Activated CD8-positive, alpha-beta T cell treated with anti-CD3 and anti-CD28 coated beads, Interleukin-2, amount 10 ng/mL, durations not matched to agents 7 days and 5 days (primary cell): ENCODE results near the gene HADH. TPM values are rescaled to one million over a fixed set of nuclear protein-coding genes. Genes with fewer than 3 reads are reported as not detected.

Experiments used
- ATAC-seq: fragments of 150-1000 bp; cut with Tn5 transposase; one replicate; pipeline ENCODE4 v1.10.0; 2021; ENCODE audit warnings: moderate library complexity
- CTCF ChIA-PET: fragments of 350-600 bp; sonication (Branson Sonifier 250); formaldehyde crosslinking; loops from one replicate; lab custom pipeline; 2021; ENCODE audit warnings: antibody characterized with exemption; lab: Charles Lee
- POLR2A ChIA-PET: fragments of 350-600 bp; sonication (Branson Sonifier 250); formaldehyde crosslinking; loops from one replicate; lab custom pipeline; 2021; ENCODE audit warnings: antibody characterized with exemption; lab: Charles Lee
- DNase-seq: peaks from one replicate; pipeline ENCODE4 v3.0.0-alpha.2; 2020
- H3K27ac Mint-ChIP-seq: one replicate; pipeline ENCODE4 v1.8.0; 2021; ENCODE audit warnings: mild to moderate bottlenecking, mixed read lengths
- H3K27me3 Mint-ChIP-seq: one replicate; pipeline ENCODE4 v1.8.0; 2021; ENCODE audit warnings: low read depth, mixed read lengths
- H3K36me3 Mint-ChIP-seq: one replicate; pipeline ENCODE4 v1.8.0; 2021; ENCODE audit warnings: low read depth, mixed read lengths
- H3K4me1 Mint-ChIP-seq: one replicate; pipeline ENCODE4 v1.8.0; 2021; ENCODE audit warnings: low read depth, mixed read lengths
- H3K4me3 Mint-ChIP-seq: one replicate; pipeline ENCODE4 v1.8.0; 2021; ENCODE audit warnings: mild to moderate bottlenecking, mixed read lengths
- H3K9me3 Mint-ChIP-seq: one replicate; pipeline ENCODE4 v1.8.0; 2022; ENCODE audit warnings: mixed read lengths; ENCODE audit not compliant: insufficient read depth
- total RNA-seq, 2 experiments: library from RNA; stranded (reverse); gene quantifications; one replicate each; pipeline ENCODE4 v1.2.3, GENCODE V29; 2021

HADH gene
- total RNA-seq, 2 experiments from 2014 or later = 52.8 to 53.7 TPM

DNA sequence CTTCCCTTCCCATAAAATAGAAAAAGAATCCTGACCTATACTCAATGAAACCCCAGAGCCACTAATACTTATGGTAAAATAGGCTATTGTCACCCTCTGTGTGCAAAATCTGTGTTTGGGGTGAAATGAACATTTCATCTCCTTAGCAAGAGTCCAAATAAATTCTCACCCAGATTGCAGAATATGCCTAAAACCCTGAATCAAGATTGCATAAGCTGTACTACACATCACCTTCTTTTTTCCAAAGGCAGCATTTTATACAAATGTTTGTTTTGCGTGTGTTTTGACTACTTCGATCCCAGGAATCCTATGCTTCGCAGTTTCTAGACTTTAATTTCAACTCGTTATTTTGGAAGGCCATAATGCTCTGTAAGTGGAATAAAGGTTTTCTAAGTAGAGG lies 12.2 kb upstream of the HADH start:
- H3K4me1 Mint-ChIP-seq = peaks cover 8% of the 10 kb centered on the region
- H3K9me3 Mint-ChIP-seq = peaks cover 5% of the 10 kb centered on the region
- ChIA-PET POLR2A (no interaction called here), CTCF (no interaction called here)
- DNase-seq (no peak), ATAC-seq (no peak)
- H3K4me3 Mint-ChIP-seq = no peak overlapping the region
- no peak overlapping the region for H3K27ac Mint-ChIP-seq
- peaks cover 4% of the 10 kb centered on the region for H3K36me3 Mint-ChIP-seq
- peaks cover 8% of the 10 kb centered on the region for H3K27me3 Mint-ChIP-seq

DNA sequence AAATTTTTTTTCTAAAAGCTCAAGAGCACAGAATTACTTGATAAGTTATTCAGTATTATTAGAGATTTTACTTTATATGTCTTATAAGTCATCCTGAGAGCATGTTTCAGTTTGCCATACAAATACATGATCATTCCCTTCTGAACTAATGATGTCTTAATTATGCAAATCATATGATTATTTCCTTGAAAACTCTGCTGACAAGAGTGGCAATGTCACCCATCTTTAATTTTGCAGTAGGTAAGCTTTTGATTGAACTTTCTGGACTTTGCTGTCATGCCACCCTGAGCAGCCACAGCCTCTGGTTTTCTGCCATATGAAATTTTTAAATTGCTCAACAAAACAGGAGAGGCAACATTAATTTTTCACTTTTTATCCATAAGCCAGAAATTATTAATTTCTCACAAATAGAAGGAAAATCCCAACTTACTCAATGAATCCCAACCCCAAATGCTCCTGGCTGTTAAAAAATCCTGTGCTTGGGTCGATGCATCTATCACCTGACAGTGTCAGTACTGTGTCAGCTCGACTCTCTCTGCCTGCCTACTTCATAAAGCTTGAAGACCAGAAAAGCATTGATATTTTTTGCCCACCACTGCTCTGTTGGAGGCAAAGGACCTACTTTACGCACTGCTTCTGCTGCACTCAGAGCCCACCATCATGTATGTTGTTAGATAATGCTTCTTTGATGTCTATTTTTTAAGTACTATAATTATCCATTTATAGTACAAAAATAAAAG lies 11.6 kb upstream of the HADH start:
- Mint-ChIP-seq H3K27ac (no peak overlapping the region), H3K4me1 (peaks cover 8% of the 10 kb centered on the region), H3K36me3 (peaks cover 4% of the 10 kb centered on the region), H3K4me3 (no peak overlapping the region), H3K27me3 (peaks cover 2% of the 10 kb centered on the region), H3K9me3 (peaks cover 5% of the 10 kb centered on the region)
- ChIA-PET CTCF (no interaction called here), POLR2A (interaction anchor here (0.6 kb wide), 1 partner anchor 87 kb away, joined by 3 read pairs; no protein-coding TSS in a partner anchor)
- ATAC-seq (no peak), DNase-seq (no peak)

DNA sequence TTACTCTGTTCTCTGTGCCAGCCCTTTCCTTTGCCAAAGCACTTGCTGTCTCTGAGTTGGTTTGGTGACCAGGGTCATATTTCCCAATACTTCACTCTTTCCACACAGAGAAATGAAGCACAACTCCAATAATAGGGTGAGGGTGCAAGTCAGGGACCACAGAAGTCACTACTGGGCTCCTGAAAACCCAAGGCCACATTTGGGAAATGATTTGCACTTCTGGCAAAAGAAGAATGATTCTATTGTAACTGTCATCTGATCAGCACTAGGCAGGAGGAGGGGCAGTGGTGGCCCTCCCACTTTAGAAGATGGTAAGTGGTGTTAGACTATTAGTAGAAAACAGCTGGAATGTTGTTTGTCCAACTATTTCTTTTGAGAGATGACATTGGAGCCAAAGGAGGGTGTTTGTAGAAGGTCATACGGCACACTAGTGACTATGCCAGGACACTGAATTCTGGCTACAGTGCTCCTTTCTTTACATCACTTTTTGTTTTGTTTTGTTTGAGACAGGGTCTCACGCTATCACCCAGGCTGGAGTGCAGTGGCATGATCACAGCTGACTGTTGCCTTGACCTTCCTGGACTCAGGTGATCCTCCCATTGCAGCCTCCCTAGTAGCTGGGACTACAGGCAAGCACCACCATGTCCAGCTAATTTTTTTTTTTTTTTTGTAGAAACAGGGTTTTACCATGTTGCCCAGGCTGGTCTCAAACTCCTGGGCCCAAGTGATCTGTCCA lies 10.8 kb upstream of the HADH start:
- POLR2A ChIA-PET = no interaction called here
- no peak for DNase-seq
- H3K27ac Mint-ChIP-seq = no peak overlapping the region
- H3K36me3 Mint-ChIP-seq = peaks cover 4% of the 10 kb centered on the region
- H3K9me3 Mint-ChIP-seq = peaks cover 5% of the 10 kb centered on the region
- ATAC-seq = no peak
- CTCF ChIA-PET = no interaction called here
- peaks cover 8% of the 10 kb centered on the region for H3K4me1 Mint-ChIP-seq
- H3K4me3 Mint-ChIP-seq = no peak overlapping the region
- no peaks in the 10 kb centered on the region for H3K27me3 Mint-ChIP-seq

DNA sequence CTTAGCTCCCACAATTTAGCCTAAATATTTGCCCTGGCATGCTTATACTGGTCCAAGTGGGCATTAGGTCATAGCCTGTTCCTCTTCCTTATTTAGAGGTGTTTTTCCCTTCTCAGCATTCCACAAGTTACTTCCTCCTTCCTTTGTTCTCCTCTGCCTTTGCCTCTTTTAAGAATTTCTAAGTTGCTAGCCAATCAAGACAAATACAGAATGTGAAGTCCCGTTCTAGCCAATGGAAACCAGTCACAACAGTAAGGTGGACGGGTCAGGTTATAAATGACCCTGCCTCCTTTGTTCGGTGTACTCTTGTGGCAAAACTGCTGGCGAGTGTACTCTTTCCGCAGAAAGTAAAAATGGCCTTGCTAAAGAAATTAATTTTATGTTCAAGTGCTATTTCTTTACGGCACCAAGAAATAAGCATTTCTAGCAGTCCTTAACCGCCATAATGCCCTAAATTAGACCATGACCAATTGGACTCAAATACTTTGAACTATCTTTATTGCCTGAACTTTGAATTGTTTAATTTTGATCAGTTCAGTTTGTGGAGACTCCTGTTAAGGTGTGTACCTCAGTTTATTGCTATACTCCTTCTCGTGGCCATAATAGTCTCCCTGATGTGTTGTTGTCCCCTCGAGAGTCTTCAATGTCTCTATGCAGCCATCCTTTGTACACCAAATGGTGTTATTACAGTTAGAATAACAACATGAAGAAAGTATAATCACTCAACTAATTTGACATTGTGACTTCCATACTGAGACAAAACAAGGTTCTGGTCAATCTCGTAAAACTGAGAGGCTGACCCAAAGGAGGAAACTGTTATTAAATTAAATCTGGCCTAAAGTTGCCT lies 1.6 kb upstream of the HADH start:
- Mint-ChIP-seq H3K9me3 (no peaks in the 10 kb centered on the region), H3K4me3 (no peak overlapping the region), H3K27me3 (no peaks in the 10 kb centered on the region), H3K36me3 (peaks cover 17% of the 10 kb centered on the region), H3K27ac (no peak overlapping the region), H3K4me1 (peaks cover 34% of the 10 kb centered on the region)
- POLR2A ChIA-PET = no interaction called here
- CTCF ChIA-PET = no interaction called here
- no peak for DNase-seq
- ATAC-seq = no peak

DNA sequence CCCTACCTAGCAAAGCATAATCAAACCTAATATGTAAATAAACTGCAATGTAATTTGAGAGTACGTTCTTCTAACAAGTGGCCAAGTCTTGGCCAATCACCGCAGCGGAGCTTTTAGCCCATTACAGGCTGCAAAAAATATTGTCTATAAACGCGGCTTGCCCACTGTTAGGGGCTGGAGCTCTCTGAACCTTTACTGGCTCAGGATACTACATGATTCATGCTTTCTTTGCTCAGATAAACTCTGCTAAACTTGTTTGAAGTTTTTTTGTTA lies 990 bp upstream of the HADH start:
- DNase-seq (no peak), ATAC-seq (no peak)
- peaks cover 18% of the 10 kb centered on the region for H3K36me3 Mint-ChIP-seq
- ChIA-PET CTCF (no interaction called here), POLR2A (no interaction called here)
- peaks cover 37% of the 10 kb centered on the region for H3K4me1 Mint-ChIP-seq
- H3K27ac Mint-ChIP-seq = no peak overlapping the region
- no peaks in the 10 kb centered on the region for H3K9me3 Mint-ChIP-seq
- no peaks in the 10 kb centered on the region for H3K27me3 Mint-ChIP-seq
- H3K4me3 Mint-ChIP-seq = no peak overlapping the region

DNA sequence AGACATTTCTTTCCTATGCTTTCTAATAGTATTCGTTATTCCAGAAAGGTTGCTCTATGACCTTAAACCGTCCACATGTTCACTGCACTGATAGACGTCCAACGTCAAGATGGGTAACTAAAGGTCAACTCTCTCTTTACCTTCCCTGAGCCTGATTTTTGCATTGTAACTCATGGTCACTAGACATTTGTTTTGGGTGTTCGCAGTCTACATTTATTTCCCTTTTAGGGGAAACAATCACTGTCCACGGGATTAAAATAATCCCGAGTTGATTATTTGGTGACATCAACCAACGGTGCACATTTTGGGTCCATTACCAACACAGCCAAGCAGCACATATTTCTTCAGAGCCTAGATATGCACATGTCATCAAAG lies 540 bp upstream of the HADH start:
- peak overlapping the region; percentile 91 for H3K27ac Mint-ChIP-seq
- H3K27me3 Mint-ChIP-seq = no peaks in the 10 kb centered on the region
- peaks cover 42% of the 10 kb centered on the region for H3K4me1 Mint-ChIP-seq
- DNase-seq = no peak
- peaks cover 18% of the 10 kb centered on the region for H3K36me3 Mint-ChIP-seq
- ChIA-PET CTCF (no interaction called here), POLR2A (no interaction called here)
- H3K9me3 Mint-ChIP-seq = no peaks in the 10 kb centered on the region
- ATAC-seq = no peak
- H3K4me3 Mint-ChIP-seq = peak overlapping the region; percentile 98

DNA sequence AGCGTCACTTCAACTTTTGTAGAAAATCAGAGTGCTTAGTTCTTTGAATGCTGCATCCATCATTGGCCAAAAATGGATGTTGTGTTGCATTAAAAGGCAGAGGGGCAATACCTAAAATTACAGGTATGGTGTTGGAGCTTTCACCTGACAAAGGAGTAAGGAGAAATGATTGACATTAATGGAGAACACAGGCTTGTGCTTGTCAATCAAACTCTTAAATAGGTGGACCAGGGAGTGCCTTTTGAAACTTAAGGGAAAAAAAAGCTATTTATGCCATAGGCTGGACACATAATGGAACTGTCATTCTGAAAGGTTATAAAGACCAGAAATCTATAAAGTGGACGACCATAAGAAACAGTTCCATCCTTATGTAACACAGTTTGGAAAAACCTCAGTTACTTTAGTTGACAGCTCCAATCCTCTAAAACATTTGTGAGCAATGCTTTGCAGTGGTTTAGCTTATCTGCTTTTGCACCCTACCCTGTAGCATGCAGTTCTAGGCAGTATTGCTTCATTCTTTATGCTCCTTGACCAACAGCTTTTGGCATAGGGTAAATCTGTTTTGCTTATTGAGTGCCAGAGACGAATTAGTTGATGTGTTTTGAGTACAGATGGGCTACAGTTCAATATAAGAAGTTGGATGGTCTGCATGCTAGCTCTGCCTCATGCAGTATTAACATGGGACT lies 2.4 kb downstream of the HADH start:
- ATAC-seq = no peak
- no peaks in the 10 kb centered on the region for H3K9me3 Mint-ChIP-seq
- H3K4me3 Mint-ChIP-seq = peak overlapping the region; percentile 98
- peaks cover 52% of the 10 kb centered on the region for H3K4me1 Mint-ChIP-seq
- no peak overlapping the region for H3K27ac Mint-ChIP-seq
- ChIA-PET CTCF (interaction anchor here (1.1 to 2.3 kb wide), 3 partner anchors 10 to 26 kb away, joined by 3 to 14 read pairs (median 5); no protein-coding TSS in a partner anchor), POLR2A (interaction anchor here (0.9 kb wide), 1 partner anchor 14 kb away, joined by 3 read pairs; no protein-coding TSS in a partner anchor)
- H3K27me3 Mint-ChIP-seq = no peaks in the 10 kb centered on the region
- no peak for DNase-seq
- H3K36me3 Mint-ChIP-seq = peaks cover 33% of the 10 kb centered on the region

DNA sequence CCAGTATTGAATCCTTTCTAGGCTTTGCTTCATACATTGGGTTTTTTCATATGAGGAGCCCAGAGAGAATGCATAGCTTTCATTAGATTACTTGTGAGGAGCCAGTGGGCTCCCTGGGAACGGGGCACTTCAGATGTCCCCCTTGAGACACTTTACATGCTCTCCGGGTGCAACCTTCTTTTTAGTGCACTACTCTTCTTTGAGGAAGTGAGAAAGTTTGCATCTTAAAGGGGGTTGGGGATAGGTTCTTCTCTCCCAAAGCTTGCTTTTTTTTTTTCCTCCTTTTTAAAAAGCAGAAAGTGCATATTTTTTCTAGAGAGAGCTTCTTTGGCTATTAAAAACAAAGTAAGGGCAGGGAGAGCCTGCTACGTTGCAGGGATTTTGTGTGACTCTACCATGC lies 4.3 kb downstream of the HADH start:
- Mint-ChIP-seq H3K4me1 (peaks cover 46% of the 10 kb centered on the region), H3K27ac (no peak overlapping the region), H3K9me3 (no peaks in the 10 kb centered on the region), H3K27me3 (no peaks in the 10 kb centered on the region), H3K36me3 (peaks cover 49% of the 10 kb centered on the region), H3K4me3 (no peak overlapping the region)
- DNase-seq (no peak), ATAC-seq (no peak)
- POLR2A ChIA-PET = interaction anchor here (0.9 to 1.1 kb wide), 2 partner anchors 9 to 12 kb away, joined by 3 read pairs; no protein-coding TSS in a partner anchor
- CTCF ChIA-PET = interaction anchor here (1.0 to 2.8 kb wide), 2 partner anchors 25 to 578 kb away, joined by 3 to 12 read pairs; no protein-coding TSS in a partner anchor

DNA sequence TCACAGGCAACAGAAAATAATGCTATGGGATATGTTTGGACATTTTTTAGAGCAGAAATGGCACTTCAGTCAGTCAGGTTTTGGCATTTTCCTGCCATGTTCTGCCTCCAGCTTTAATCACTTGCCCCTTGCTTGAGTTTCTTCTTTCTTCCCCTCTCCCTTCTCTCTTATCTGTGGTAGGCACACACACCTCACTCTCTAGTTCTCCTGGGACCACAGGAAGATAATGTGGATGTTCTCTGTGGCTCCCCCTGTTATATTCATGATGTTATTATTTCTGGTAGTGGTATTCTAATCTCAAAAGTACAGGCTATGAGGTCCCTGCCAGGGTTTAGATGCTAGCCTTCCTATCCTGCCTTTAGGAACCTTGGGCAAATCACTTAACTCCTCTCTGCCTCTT lies 5.2 kb downstream of the HADH start:
- DNase-seq (no peak), ATAC-seq (no peak)
- Mint-ChIP-seq H3K4me3 (no peak overlapping the region), H3K4me1 (peaks cover 44% of the 10 kb centered on the region), H3K27ac (no peak overlapping the region), H3K27me3 (no peaks in the 10 kb centered on the region), H3K36me3 (peaks cover 57% of the 10 kb centered on the region), H3K9me3 (no peaks in the 10 kb centered on the region)
- ChIA-PET CTCF (interaction anchor here (0.6 to 2.8 kb wide), 2 partner anchors 24 to 35 kb away, joined by 4 to 12 read pairs; no protein-coding TSS in a partner anchor), POLR2A (no interaction called here)

DNA sequence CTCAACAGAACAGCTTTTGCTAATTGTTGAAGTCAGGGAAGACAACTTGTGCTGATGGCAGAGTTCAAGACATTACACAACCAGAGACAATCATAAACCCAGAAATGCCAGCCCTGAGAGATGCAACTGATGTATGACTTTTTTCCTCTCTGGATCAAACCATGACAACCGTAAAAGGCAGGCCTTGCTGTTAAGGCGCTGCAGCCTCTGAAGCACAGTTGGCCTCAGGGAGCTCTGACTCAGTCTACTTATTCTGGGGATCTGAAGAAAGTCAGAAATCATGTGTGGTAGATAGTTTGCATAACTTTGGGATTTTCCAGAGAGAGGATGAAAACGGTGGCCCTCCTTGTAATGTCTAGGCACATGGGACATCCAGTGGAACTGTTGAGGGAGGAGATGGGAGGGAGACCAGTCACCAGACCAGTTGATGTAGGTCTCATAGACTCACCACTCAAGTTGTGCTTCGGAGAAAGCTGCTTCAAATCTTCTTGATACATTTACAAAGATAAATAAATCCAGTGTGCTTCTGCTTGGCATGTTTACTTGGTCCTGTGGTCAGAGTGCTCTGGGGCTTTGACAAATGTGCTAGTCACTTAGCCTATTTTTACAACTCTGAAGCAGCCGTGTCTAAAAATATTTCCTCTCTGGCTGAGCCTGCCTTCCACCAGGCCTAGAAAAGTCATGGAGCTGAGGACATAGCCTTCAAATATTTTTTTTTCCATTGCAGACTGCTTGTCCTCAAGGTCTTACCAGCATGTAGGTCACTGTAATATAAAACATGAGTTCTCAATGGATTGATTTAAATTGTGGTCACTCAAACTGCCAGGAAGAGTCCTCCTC lies 7.5 kb downstream of the HADH start:
- Mint-ChIP-seq H3K9me3 (no peaks in the 10 kb centered on the region), H3K4me3 (no peak overlapping the region), H3K27me3 (no peaks in the 10 kb centered on the region), H3K4me1 (peaks cover 35% of the 10 kb centered on the region), H3K27ac (no peak overlapping the region), H3K36me3 (peaks cover 57% of the 10 kb centered on the region)
- ATAC-seq (no peak), DNase-seq (no peak)
- ChIA-PET CTCF (interaction anchor here (1.1 kb wide), 1 partner anchor 21 kb away, joined by 3 read pairs; no protein-coding TSS in a partner anchor), POLR2A (interaction anchor here (0.8 kb wide), 1 partner anchor 108 kb away, joined by 3 read pairs; no protein-coding TSS in a partner anchor)
